SW 1271 (cell line): ENCODE results near the gene VPS50.
"Not testable (repeated sequence)": the region's sequence is repeated elsewhere in the genome, so short reads cannot be mapped to it uniquely, and the experiment has no call there.

Source experiments
- DNase-seq, 2 experiments: peaks; one replicate each; lab custom pipeline; 2025; lab: John Stamatoyannopoulos, UW

VPS50 gene

DNA sequence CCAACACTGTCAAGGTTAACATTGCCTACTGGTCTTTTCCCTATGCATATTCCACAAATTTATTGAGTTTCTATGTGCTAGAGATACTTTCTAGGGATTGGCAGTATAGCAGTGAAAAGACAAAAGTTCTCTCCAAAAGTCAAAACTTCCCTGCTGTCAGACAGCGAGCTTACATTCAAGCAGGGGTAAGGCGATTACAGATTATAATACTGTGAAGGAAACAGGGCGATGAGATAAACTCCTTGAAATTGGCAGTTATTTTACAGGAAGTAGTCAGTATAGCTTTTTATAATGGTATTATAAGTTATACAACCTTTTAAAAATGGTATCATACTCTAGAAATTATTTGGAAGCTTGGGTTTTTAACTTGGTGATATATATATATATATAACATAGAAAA is 9.9 kb downstream of the VPS50 start:
- DNase-seq, result no peak

DNA sequence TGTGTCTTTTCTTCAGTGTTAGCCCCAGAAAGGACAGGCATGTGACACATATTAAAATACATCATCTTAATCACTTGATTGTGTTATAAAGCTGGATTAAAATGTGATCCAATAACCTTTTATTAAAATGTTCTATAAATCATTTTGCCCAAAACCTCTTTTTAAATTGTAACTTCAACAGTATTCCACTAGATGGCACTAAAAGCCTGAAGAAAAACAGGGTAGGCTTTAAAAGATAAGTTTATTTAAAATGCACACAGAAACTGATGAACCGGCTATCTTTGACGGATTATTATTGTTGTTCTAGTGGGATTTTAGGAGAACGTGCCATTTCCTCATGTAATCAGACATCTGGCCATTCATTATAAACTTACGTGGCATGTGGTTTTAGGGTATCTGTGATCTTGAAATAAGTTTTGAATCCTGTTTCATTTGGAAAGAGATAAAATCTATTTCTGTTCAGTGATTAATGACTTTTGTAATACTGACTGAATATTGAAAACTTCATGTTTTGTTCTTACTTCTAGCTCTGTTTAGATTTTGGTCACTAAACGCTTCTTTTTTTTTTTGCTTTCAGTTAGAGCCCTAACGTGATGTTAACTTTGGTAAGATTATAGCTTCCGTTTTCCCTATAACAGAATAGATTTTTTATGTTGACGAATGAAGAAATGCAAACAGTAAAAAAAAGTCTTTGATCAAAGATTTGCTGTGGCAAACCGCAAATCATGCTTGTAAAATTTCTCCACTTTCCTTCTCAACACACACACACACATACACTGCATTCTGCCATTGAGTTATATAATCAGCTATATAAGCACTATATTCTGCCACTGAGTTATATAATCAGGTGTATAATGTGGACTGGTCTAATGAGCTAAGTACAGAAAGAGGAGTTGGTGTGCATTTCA is 13.6 kb downstream of the VPS50 start:
- peak in 1 of 2 experiments; percentile 48 for DNase-seq

DNA sequence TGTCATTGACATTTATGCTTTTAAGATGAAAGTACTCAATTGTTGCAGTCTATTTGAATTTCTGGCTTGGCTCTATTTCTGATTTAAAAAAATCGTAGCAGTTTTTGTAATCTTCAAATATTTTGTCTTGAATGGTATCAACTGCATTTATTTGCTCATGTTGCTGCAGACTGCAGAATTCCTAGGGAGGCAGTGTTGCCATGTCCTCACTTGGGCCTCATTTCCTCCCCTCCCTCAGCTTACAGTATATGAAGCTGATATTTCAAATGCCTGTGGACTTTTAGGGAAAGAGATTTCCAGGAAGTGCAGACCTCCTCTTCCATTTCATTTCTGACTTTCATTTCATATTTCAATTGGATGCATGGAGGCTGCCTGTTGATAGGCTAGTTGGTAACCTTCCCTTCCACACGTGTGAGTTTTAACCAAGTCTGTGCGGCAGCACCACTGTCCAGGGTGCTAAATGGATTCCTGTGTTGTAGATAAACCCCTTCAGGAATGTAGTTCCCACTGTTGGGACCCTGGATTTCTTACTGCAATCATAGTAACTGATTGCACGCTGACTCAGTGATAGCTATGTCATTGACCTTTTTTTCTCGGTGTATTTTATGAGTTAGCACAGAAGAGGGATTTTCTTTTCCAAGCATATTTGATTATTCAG is 17.5 kb downstream of the VPS50 start:
- no peak for DNase-seq

DNA sequence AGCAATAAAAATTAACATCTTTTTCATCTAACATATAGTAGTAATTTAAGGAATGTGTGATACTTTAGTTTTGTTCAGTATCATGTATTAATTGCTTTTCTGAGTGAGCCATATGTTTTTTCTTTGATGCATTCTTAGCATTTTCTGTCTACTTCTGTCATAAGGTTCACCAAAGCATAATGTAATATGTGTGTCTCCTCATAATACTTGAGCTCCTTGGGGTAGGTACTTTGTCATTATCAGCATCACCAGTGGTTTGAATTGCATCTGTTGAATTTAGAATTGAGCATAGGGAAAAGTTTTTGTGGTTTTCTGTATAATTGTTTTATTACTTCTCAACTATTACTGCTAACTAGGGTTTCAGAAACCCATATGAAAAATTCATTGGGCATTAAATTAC is 26.5 kb downstream of the VPS50 start:
- no peak for DNase-seq

DNA sequence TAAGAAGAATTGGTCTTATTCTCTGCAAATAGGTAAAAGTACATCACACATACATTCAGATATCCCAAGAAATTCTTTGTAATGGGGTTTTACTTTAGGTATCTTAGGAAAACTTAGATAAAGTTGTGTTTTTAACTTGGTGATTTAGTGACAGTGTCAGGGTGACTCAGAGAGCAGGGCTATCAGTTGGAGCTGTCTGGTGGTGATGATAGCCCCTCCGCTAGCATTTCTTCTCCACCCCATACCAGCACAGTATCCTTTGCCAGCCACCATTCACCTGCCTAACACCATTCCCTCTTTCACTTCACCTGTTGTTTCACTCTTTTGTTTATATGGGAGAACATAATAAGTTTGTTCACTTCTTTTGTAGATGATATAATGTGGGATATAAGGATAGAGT is 30.4 kb downstream of the VPS50 start:
- no peak for DNase-seq

DNA sequence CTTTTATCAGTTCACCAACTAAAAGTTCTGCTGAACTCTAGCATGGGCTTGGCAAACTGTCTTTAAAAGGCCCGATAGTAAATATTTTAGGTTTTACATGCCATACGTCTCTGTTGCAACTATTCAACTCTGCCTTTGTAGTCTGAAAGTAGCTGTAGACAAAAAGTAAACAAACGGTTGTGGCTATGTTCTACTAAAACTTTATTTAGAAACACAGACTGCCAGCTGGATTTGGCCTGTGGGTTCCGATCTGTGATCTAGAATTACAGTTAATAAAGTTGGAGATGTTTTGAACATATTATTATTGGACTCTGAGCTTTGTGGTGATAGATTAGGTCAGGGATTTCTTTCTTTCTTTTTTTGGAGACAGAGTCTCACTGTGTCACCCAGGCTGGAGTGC is 33.1 kb downstream of the VPS50 start:
- no peak for DNase-seq

DNA sequence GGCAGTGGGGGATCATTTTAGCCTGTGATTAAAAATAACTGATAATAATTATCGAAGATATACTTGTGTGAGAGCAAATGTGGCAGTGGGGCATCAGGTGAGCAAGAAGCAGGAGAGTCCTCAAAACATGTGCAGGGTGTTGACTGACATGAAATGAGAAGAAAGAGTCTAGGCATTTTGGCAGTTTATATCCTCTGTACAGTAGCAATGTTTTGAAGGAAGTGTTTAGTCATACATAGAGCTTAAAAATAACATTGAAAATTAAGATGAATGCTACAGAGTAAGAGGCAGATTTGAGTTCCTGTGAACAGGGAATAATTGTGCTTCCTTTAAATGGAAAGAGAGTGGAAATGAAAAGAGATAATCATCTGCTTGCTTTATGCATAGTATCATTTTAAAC is 47.4 kb downstream of the VPS50 start:
- no peak for DNase-seq

DNA sequence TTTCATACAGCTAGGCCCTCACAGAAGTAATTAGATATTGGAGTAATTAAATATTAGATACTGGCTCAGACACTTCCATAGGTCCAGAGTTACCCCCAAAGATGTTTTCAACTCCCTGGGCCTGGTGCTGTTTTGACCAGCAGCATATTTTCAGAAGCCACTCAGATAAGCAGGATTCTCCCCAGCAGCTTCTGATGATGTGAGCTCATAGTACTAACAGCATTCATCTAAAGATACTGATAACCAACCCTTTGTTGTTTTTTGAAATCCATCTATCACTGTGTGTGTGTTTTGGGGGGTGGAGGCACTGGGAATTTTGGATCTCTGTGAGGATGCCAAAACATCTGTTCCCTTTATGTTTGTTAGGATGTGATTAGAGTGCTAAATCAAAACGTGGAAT is 52.7 kb downstream of the VPS50 start:
- DNase-seq, result no peak

DNA sequence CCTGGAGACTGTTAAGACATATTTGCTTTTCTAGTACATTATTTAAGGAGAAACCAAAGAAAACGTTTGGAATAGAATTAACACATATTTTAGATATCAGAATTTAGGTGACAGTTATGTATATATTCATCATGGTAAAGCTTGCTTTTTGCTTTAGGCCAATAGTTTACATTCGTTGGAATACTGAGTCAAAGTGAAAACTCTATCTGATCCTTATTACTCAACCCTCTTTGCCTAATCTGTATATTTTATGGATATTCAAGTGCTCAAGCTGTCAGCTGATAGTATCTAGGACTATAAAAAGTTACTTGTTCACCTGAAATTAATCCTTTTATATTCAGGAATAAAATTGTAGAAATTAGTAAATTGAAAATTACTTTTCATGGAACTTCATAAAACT is 61.1 kb downstream of the VPS50 start:
- DNase-seq, result no peak

DNA sequence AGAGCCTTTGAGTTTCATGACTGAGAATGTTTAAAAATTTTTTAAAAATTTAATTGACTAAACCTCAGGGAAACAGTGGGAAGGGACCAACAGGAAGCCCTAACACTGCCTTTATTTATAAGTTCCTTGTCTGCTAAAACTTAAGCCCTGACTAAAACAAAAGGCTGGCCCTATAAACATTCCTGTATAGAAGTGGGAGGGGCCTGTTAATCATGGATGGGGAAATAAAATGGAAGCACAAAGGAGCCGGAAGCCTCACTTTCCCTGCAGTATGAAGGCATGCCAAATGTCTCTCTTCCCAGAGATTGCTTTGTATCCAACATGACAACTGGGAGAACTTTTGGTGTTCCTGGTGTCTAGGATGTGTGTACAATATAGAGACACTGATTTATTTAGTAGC is 66.0 kb downstream of the VPS50 start:
- no peak for DNase-seq

DNA sequence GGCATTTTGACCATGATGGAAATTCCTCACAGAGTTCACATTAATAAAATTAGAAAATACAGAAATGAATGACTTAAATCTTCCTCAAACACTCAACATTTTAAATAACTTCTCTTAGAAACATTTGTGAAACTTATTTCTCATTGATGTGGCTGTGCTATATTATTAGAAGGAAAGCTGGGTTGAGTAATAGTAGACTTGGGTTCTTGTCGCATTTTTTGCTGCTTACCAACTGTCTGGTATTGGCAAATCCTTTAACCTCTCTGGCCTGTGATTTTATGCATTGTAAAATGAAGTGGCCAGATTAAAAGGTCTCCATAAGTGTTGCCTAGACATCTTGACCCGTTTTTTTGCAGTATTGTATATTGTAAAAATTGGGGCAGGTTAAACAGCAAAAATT is 66.5 kb downstream of the VPS50 start:
- DNase-seq, result no peak

DNA sequence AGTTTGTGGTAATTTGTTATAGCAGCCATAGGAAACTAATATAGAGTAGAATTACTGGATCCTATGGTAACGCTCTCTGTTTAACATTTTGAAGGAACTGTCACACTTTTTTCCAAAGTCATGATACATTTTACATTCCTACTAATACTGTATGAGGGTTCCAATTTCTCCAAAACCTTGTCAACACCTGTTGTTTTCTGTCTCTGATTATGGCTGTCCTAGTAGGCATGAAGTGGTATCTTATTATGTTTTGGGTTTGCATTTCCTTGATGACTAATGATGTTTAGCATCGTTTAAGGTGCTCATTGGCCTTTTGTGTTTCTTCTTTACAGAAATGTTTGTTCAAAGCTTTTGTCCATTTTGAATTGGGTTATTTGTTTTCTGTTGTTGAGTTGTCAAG is 69.6 kb downstream of the VPS50 start:
- no peak for DNase-seq

DNA sequence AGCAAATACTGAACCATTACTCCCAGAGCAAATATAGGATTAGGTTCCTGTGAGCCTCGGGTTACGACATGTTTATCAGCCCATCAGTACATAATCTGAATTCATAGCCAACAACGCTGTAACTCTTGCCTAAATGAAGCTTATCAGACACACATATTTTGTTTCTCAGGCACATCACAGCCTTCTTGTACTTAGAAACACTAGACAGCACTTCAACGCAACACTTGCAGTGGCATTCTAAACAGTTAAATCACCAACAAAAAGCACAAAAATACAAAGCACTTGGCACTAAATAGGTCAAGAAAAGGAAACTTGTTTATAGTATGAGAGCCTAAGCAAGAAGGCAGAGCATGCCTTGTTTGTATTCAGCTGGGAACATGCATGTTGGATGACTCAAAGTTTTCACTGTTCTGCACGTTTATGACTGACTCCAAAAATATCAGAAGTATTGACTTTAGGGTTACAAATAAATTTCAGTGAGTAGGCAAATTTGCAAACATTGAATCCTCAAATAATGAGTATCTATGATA is 75.0 kb downstream of the VPS50 start:
- no peak for DNase-seq

DNA sequence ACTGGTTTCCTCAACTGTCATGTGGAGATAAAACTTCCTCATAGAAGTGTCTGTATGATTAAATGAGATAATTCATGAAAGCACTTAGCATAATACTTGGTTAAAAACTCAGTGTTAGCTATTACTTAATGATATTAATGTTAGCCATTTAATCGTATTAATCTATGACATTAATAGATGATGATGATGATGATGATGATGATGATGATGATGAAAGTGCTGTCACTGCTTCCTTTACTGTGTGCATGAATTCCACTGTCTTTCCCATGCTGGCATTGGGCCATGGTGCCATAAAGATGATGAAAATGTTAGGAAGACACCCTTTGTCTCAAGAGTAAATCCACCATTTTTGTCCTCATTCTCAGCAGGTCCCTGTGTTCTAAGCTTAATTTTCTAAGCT is 75.8 kb downstream of the VPS50 start:
- DNase-seq, result no peak

DNA sequence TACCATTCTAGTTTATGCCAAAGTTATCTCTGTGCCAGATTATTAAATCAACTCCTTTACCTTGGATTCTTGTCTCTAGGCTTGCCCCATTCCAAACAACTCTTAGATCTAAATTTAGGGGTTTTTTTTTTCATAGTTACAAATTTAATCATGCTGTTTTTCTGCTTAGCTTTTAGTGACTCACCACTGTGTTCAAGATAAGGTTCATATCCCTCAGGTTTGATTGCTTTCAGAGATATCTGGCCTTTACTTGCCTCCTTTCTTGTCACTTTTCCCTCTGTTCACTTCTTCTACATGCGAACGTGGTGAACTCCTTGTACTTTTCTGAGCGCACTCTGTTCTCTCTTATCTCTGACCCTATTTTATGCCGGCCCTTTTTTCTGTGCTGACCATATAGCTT is 78.2 kb downstream of the VPS50 start:
- DNase-seq, result no peak

DNA sequence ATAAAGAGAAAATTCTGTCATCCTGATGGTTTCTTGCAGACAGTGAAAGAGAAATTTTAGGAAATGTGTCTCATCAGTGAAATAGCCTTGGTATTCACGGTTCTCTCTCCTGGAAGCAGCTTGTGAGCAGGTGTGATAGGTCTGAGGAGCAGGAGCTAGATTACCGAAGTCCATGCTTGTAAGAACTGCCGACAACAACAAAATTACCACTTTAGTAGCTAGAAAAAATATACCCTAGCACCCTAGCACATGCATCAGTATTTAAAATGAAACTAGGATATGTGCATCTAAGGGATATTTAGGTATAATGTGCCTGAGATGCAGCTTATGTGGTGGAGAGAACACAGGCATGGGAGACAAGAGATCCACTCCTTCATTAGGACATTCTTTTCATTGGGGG is 82.3 kb downstream of the VPS50 start:
- DNase-seq, result no peak

DNA sequence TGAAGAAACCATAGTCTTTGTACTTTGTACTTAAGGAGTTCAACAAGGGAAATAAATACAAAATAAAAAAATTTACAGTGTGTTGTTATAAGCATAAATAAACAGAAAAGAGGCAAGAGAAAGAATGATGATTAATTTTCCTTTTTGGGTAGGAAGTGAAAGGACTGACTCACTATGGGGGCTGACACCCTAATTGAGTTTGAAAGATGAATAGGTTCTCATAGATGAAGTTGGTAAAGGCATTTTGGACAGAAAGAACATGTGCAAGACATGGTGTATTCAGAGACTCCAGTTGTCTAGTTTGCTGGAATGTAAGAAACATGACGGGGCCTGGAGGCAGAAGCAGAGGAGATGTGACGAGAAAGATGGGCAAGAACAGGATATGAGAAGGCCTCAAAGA is 83.7 kb downstream of the VPS50 start:
- no peak for DNase-seq

DNA sequence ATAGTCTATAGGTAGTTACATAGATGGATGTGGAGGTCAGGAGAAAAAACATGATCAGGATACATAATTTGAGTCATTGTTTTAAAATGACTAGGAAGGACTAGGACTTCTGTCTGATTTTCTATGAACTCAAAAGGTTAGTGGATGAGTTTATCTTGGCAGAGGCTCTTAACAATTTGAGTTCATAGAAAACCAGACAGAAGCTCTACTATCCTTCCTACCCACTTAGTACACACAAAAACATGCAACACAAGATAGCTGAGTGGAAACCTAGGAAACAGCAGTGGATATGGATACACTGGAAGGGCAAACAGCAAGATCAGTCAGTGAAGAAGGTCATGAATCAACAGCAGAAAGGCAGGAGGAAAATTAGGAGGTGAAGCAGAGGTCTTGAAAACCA is 84.6 kb downstream of the VPS50 start:
- DNase-seq, result no peak

DNA sequence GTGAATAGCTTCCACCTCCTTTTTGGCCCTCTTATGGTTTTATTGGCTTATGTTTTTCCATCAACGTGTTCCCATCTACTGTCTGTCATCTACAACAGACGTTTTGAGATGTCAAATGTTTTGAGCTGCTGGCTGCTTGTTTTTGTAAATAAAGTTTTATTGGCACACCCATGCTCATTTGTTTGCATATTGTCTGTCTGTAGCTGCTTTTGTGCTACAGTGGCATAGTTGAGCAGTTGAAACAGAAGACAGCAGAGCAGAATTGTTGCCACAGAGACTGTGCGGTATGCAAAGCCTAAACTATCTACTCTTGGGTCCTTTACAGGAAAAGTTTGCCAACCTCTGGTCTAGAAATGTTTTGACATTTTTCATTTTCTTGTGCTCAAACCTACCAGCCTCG is 88.7 kb downstream of the VPS50 start:
- DNase-seq, result no peak

DNA sequence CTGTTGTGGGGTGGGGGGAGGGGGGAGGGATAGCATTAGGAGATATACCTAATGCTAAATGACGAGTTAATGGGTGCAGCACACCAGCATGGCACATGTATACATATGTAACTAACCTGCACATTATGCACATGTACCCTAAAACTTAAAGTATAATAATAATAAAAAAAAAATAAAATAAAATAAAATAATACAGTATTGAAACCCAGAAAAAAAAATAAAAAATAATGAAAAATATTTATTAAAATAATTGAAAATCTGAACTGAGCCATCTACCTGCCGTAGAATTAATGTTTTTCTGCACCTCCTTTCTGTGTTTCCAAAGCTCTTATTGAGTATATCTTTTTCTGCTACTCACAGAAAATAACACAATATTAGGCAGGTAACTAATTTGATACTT is 94.1 kb downstream of the VPS50 start:
- DNase-seq, result not testable (repeated sequence)

DNA sequence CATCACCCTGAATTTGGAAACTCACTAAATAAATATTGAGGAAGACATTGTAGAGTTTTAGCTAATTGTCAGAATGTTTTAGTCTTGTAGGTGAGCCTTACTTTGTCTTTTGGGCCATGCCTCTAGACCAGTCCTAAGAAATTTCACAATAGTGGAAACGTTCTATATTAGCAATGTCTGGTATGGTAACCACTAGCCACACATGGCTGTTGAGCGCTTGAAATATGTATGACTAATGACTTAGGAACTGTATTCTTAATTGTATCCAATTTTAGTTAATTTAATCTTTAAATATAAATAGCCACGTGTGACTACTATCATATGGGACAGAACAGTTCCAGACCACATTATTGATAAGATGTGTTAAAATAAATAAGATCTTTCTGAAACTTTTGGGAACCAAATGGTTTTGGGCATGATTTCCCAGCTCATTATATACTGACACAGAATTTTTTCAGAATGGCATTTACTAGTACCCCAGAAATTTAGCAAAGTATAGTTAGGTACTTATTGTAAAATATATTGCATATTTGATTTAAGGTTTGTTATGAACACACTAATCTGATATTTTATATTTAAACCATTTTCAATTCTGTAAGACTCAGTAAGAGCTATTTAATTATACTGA is 95.0 kb downstream of the VPS50 start:
- DNase-seq, result peak; percentile 38 to 79

DNA sequence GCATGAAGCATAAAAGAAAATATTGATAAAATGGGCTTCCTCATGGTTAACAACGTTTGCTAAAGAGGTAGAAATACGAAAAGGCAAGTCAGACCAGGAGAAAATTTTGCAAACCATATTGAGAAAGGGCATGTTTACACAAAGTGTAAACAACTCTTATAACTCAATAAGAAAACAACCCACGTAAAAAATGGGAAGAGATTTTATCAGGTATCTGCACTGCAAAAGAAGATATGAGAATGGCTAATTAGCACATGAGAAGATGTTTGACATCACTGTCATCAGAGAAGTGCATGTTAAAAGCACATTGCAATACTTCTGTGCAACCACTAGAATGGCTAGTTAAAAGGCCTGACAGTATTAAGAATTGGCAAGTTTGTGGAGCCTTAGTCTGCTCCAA is 99.5 kb downstream of the VPS50 start:
- no peak for DNase-seq

DNA sequence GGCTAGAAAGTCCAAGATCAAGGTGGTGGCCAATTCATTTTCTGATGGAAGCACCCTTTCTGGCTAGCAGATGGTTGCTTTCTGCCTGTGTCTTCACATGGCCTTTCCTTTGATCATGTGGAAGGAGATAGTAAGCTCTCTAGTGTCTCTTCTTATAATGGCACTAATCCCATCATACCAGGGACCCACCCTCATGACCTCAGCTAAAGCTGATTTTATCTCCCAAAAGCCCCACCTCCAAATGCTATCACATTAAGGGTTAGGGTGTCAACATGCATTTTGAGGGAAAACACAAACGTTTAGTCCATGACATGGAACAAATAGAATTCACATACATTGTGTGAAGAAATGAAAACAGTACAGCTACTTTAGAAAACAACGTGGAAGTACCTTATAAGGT is 100.0 kb downstream of the VPS50 start:
- DNase-seq, result no peak
